Measurements from ENCODE around the gene SLC4A3.

DNA sequence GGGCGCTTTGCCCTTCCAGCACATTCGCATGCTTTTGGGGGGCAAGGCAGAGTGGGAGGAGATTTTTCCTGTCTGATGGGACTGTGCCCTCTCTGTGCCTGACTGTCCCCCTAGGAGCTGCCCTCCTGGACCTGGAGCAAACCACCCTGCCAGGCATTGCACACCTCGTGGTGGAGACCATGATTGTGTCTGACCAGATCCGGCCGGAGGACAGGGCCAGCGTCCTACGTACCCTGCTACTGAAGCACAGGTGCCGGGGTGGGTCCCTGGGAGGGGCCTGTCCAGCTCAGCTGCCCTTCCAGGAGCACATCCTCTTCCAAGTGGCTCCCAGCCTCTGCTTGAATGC lies 5.3 kb downstream of the SLC4A3 start:
- TF ChIP-seq POLR2A (IDR thresholded peaks at IDR 0.05), result no peak
- TF ChIP-seq, protein P1, sequence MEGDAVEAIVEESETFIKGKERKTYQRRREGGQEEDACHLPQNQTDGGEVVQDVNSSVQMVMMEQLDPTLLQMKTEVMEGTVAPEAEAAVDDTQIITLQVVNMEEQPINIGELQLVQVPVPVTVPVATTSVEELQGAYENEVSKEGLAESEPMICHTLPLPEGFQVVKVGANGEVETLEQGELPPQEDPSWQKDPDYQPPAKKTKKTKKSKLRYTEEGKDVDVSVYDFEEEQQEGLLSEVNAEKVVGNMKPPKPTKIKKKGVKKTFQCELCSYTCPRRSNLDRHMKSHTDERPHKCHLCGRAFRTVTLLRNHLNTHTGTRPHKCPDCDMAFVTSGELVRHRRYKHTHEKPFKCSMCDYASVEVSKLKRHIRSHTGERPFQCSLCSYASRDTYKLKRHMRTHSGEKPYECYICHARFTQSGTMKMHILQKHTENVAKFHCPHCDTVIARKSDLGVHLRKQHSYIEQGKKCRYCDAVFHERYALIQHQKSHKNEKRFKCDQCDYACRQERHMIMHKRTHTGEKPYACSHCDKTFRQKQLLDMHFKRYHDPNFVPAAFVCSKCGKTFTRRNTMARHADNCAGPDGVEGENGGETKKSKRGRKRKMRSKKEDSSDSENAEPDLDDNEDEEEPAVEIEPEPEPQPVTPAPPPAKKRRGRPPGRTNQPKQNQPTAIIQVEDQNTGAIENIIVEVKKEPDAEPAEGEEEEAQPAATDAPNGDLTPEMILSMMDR (IDR thresholded peaks at IDR 0.05), result no peak
- TF ChIP-seq POLR2AphosphoS5 (IDR thresholded peaks at IDR 0.05), result no peak

Data from gastroesophageal sphincter (tissue), 3 donors.